ENCODE data around the gene PLCH2. TPM values are rescaled to one million over a fixed set of nuclear protein-coding genes. Genes with fewer than 3 reads are reported as not detected.
A peak's percentile ranks its signal among the peaks of the same experiment; 100 is the strongest.
"Not testable (repeated sequence)": the region's sequence is repeated elsewhere in the genome, so short reads cannot be mapped to it uniquely, and the experiment has no call there.

PLCH2 gene
- total and polyA plus RNA-seq, 10 of the 15 experiments (the other 5 are each of a cell fraction or from before 2014, with no cell fraction given): 0.03 to 0.73 (median 0.24) TPM; not detected in 3

GRCh38 chr1:2552189-2552588 lies 76.1 kb downstream of the PLCH2 start:
- H3K4me2 ChIP-seq (ENCODE audit: control insufficient read depth, insufficient read depth): no peak overlapping the region
- CTCF ChIA-PET: no interaction called here
- no peak overlapping the region for H3K27ac ChIP-seq (ENCODE audit: control insufficient read depth, insufficient read depth)
- WGBS (ENCODE audit: insufficient coverage, insufficient replicate concordance, low lambda C conversion rate, missing lambda C conversion rate): 91% methylated on average over 17 of the region's 26 CpGs
- TF ChIP-seq, protein P1, sequence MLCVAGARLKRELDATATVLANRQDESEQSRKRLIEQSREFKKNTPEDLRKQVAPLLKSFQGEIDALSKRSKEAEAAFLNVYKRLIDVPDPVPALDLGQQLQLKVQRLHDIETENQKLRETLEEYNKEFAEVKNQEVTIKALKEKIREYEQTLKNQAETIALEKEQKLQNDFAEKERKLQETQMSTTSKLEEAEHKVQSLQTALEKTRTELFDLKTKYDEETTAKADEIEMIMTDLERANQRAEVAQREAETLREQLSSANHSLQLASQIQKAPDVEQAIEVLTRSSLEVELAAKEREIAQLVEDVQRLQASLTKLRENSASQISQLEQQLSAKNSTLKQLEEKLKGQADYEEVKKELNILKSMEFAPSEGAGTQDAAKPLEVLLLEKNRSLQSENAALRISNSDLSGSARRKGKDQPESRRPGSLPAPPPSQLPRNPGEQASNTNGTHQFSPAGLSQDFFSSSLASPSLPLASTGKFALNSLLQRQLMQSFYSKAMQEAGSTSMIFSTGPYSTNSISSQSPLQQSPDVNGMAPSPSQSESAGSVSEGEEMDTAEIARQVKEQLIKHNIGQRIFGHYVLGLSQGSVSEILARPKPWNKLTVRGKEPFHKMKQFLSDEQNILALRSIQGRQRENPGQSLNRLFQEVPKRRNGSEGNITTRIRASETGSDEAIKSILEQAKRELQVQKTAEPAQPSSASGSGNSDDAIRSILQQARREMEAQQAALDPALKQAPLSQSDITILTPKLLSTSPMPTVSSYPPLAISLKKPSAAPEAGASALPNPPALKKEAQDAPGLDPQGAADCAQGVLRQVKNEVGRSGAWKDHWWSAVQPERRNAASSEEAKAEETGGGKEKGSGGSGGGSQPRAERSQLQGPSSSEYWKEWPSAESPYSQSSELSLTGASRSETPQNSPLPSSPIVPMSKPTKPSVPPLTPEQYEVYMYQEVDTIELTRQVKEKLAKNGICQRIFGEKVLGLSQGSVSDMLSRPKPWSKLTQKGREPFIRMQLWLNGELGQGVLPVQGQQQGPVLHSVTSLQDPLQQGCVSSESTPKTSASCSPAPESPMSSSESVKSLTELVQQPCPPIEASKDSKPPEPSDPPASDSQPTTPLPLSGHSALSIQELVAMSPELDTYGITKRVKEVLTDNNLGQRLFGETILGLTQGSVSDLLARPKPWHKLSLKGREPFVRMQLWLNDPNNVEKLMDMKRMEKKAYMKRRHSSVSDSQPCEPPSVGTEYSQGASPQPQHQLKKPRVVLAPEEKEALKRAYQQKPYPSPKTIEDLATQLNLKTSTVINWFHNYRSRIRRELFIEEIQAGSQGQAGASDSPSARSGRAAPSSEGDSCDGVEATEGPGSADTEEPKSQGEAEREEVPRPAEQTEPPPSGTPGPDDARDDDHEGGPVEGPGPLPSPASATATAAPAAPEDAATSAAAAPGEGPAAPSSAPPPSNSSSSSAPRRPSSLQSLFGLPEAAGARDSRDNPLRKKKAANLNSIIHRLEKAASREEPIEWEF (IDR thresholded peaks at IDR 0.05; ENCODE audit: insufficient replicate concordance, low read depth, low read length): no peak
- TF ChIP-seq EED (IDR thresholded peaks at IDR 0.05; ENCODE audit: low read depth) (no peak), NBN (IDR thresholded peaks at IDR 0.05) (no peak), ZSCAN29 (IDR thresholded peaks at IDR 0.05) (no peak), MLLT1 (IDR thresholded peaks at IDR 0.05) (peak; percentile 81), MEF2B (IDR thresholded peaks at IDR 0.05; ENCODE audit: partially characterized antibody, poor library complexity, severe bottlenecking) (no peak)
- ATAC-seq (no peak), FAIRE-seq (no peak), DNase-seq (ENCODE audit: low read depth, low spot score) (no peak)
- H3K4me3 ChIP-seq: no peak overlapping the region
- no peaks in the 10 kb centered on the region for H3K36me3 ChIP-seq (ENCODE audit: control insufficient read depth in 2 of 2, insufficient read depth in 2 of 2, low read length in 1 of 2)
- in situ Hi-C loops (cut with MboI) (no loop called here), intact Hi-C loops (cut with micrococcal nuclease; ENCODE audit: unreplicated experiment) (no loop called here)
- no peaks in the 10 kb centered on the region for H3K9me3 ChIP-seq (replicated peaks; ENCODE audit: control insufficient read depth, insufficient read depth, low read length)
- POLR2A ChIA-PET: interaction anchor here (0.8 kb wide), 1 partner anchor 25 kb away, joined by 4 read pairs; no protein-coding TSS in a partner anchor
- RAD21 ChIA-PET (ENCODE audit: unreplicated experiment): interaction anchor here (1.0 kb wide), 1 partner anchor 26 kb away, joined by 4 read pairs; no protein-coding TSS in a partner anchor
- no peak overlapping the region for H3K9ac ChIP-seq (ENCODE audit: control insufficient read depth, insufficient read depth, low read length)
- H4K20me1 ChIP-seq (ENCODE audit: control insufficient read depth, insufficient read depth): no peaks in the 10 kb centered on the region
- BruUV-seq (replicated peaks): no TSS peak
- peaks cover 46% of the 10 kb centered on the region for H3K4me1 ChIP-seq (ENCODE audit: control insufficient read depth, insufficient read depth, low read length)
- H2AFZ ChIP-seq (ENCODE audit: control insufficient read depth, low read depth, low read length): no peak overlapping the region
- SMC1A ChIA-PET (ENCODE audit: uncharacterized antibody, unreplicated experiment): no interaction called here
- peaks cover 28% of the 10 kb centered on the region for H3K79me2 ChIP-seq (ENCODE audit: control insufficient read depth, insufficient read depth, low read length)
- no peaks in the 10 kb centered on the region for H3K27me3 ChIP-seq (replicated peaks in 1 of 2; ENCODE audit: control insufficient read depth in 2 of 2, insufficient read depth in 2 of 2, low read length in 1 of 2)

DNA sequence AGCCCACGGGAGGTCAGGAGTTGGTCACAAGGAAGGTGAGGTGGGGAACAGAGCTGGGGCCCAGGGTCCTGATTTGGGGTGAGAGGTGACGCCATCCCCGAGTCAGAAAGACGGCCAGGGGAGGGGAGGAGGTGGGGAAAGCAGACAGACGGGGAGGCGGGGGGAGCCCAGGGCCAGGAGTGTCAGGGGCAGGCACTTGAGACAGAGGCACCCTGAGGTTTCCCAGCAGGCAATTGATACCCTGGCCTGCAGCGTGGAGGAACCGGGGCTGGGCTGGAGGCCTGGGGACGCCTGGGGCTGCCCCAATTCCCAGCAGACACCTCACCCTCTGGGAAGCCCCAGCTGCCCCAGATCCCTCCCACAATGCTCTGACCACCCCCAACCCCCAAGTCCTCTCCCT lies 77.0 kb downstream of the PLCH2 start:
- H3K9me3 ChIP-seq (replicated peaks; ENCODE audit: control insufficient read depth, insufficient read depth, low read length); H3K27ac ChIP-seq (ENCODE audit: control insufficient read depth, insufficient read depth); FAIRE-seq; H3K27me3 ChIP-seq (replicated peaks in 1 of 2; ENCODE audit: control insufficient read depth in 2 of 2, insufficient read depth in 2 of 2, low read length in 1 of 2); RAD21 ChIA-PET (ENCODE audit: unreplicated experiment); SMC1A ChIA-PET (ENCODE audit: uncharacterized antibody, unreplicated experiment); H4K20me1 ChIP-seq (ENCODE audit: control insufficient read depth, insufficient read depth); DNase-seq (ENCODE audit: low read depth, low spot score); CTCF ChIA-PET; H3K4me3 ChIP-seq; BruUV-seq (replicated peaks); ATAC-seq; intact Hi-C loops (cut with micrococcal nuclease; ENCODE audit: unreplicated experiment); H2AFZ ChIP-seq (ENCODE audit: control insufficient read depth, low read depth, low read length); H3K9ac ChIP-seq (ENCODE audit: control insufficient read depth, insufficient read depth, low read length); POLR2A ChIA-PET; H3K4me2 ChIP-seq (ENCODE audit: control insufficient read depth, insufficient read depth); H3K36me3 ChIP-seq (ENCODE audit: control insufficient read depth in 2 of 2, insufficient read depth in 2 of 2, low read length in 1 of 2); in situ Hi-C loops (cut with MboI): not testable (repeated sequence)
- whole genome bisulfite sequencing (ENCODE audit: insufficient coverage, insufficient replicate concordance, low lambda C conversion rate, missing lambda C conversion rate): 2% methylated on average over 6 of the region's 9 CpGs
- Histone ChIP-seq H3K4me1 (ENCODE audit: control insufficient read depth, insufficient read depth, low read length) (peaks cover 43% of the 10 kb centered on the region), H3K79me2 (ENCODE audit: control insufficient read depth, insufficient read depth, low read length) (peaks cover 33% of the 10 kb centered on the region)

Measured in GM12878 (cell line).